Vagina (tissue), 2 donors: ENCODE measurements around the gene CRX.
"Not testable (repeated sequence)": the region's sequence is repeated elsewhere in the genome, so short reads cannot be mapped to it uniquely, and the experiment has no call there.

Experiments used
- CTCF ChIP-seq, 3 experiments: fragments of 450-650 bp in 2 of 3; fragments of 200-600 bp in 1 of 3; sonication (generic) in 1 of 3; IDR thresholded peaks; one replicate each; pipeline ENCODE4 v1.5.1; 2017 to 2019; ENCODE audit warnings: antibody characterized with exemption in 3 of 3, mild to moderate bottlenecking in 2 of 3, moderate library complexity in 2 of 3
- POLR2A ChIP-seq, 2 donors: fragments of 450-650 bp; IDR thresholded peaks; one replicate each; pipeline ENCODE4 v1.6.1; 2017; ENCODE audit warnings: antibody characterized with exemption in 2 of 2, mild to moderate bottlenecking in 2 of 2, moderate library complexity in 2 of 2
- POLR2AphosphoS5 ChIP-seq, 2 donors: sonication (generic); formaldehyde crosslinking; IDR thresholded peaks; one replicate each; pipeline ENCODE4 v1.9.0; 2017; ENCODE audit warnings: antibody characterized with exemption in 2 of 2, mild to moderate bottlenecking in 2 of 2, low read depth in 1 of 2; ENCODE audit not compliant: insufficient read depth in 1 of 2

- TF ChIP-seq CTCF (IDR thresholded peaks at IDR 0.05); POLR2AphosphoS5 (IDR thresholded peaks at IDR 0.05; ENCODE audit: insufficient read depth in 1 of 2, low read depth in 1 of 2); POLR2A (IDR thresholded peaks at IDR 0.05): not testable (repeated sequence)
These were observed 18.1 kb upstream of the CRX start for GRCh38 chr19:47803671-47804070.
